AG04449 (cell line): ENCODE results near the gene PDHB.

Source experiments
- CTCF ChIA-PET: fragments of 350-600 bp; formaldehyde crosslinking; extraction: SDS; loops from one replicate; lab custom pipeline; 2021; ENCODE audit warnings: antibody characterized with exemption; lab: Yijun Ruan, JAX
- POLR2A ChIA-PET: fragments of 400-600, 350-600 bp; formaldehyde crosslinking; extraction: SDS; loops from one replicate; lab custom pipeline; 2020; ENCODE audit warnings: antibody characterized with exemption, inconsistent platforms; lab: Yijun Ruan, JAX
- DNase-seq: peaks from one replicate; pipeline ENCODE4 v3.0.0-alpha.2; 2010; ENCODE audit warnings: low read depth, low spot score
- H3K4me3 ChIP-seq: 2 replicates; pipeline ENCODE4 v1.5.1; 2011; ENCODE audit warnings: low read depth, mild to moderate bottlenecking, control low read depth, low read length
- TF ChIP-seq, protein P1 (sequence below): IDR thresholded peaks from one replicate; pipeline ENCODE4 v1.5.1; 2011; ENCODE audit warnings: mild to moderate bottlenecking, moderate library complexity, low read length, control low read depth, inconsistent platforms; ENCODE audit not compliant: insufficient read depth; ENCODE audit errors: missing control alignments

The PDHB gene

GRCh38 chr3:58474348-58474911 is 40.8 kb upstream of the PDHB start:
- ChIA-PET POLR2A (no interaction called here), CTCF (interaction anchor here (1.1 to 6.9 kb wide), 4 partner anchors 9 to 92 kb away, joined by 4 to 37 read pairs (median 4); partner anchors contain the start of gene KCTD6)
- TF ChIP-seq, protein P1, sequence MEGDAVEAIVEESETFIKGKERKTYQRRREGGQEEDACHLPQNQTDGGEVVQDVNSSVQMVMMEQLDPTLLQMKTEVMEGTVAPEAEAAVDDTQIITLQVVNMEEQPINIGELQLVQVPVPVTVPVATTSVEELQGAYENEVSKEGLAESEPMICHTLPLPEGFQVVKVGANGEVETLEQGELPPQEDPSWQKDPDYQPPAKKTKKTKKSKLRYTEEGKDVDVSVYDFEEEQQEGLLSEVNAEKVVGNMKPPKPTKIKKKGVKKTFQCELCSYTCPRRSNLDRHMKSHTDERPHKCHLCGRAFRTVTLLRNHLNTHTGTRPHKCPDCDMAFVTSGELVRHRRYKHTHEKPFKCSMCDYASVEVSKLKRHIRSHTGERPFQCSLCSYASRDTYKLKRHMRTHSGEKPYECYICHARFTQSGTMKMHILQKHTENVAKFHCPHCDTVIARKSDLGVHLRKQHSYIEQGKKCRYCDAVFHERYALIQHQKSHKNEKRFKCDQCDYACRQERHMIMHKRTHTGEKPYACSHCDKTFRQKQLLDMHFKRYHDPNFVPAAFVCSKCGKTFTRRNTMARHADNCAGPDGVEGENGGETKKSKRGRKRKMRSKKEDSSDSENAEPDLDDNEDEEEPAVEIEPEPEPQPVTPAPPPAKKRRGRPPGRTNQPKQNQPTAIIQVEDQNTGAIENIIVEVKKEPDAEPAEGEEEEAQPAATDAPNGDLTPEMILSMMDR: no peak
- H3K4me3 ChIP-seq: no peak overlapping the region
- no peak for DNase-seq

DNA sequence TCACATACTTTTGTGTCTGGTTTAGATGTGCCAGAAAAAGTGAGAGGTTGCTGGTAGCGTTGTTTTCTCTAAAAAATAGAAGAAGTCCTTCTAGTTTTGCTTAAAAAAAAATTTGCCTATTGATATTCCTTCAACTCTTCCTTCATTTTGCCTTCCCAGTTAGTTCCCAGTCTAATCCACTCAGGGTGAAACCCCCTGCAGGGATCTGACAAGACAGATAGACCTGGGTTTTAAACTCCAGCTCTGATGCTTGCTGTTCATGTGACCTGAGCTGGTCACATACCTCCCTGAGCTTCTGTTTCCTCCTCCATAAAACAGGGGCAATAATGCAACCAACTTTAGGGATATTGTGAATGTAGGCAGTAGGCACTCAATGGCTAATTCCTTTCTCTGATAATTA is 39.6 kb upstream of the PDHB start:
- no peak for DNase-seq
- ChIA-PET CTCF (interaction anchor here (1.1 to 6.9 kb wide), 3 partner anchors 10 to 94 kb away, joined by 4 to 37 read pairs (median 5); partner anchors contain the start of gene KCTD6), POLR2A (no interaction called here)
- TF ChIP-seq, protein P1: no peak
- no peak overlapping the region for H3K4me3 ChIP-seq

GRCh38 chr3:58471025-58471887 is 37.6 kb upstream of the PDHB start:
- CTCF ChIA-PET: interaction anchor here (1.0 to 6.9 kb wide), 8 partner anchors 8 to 150 kb away, joined by 3 to 37 read pairs (median 4); partner anchors contain the start of gene KCTD6

DNA sequence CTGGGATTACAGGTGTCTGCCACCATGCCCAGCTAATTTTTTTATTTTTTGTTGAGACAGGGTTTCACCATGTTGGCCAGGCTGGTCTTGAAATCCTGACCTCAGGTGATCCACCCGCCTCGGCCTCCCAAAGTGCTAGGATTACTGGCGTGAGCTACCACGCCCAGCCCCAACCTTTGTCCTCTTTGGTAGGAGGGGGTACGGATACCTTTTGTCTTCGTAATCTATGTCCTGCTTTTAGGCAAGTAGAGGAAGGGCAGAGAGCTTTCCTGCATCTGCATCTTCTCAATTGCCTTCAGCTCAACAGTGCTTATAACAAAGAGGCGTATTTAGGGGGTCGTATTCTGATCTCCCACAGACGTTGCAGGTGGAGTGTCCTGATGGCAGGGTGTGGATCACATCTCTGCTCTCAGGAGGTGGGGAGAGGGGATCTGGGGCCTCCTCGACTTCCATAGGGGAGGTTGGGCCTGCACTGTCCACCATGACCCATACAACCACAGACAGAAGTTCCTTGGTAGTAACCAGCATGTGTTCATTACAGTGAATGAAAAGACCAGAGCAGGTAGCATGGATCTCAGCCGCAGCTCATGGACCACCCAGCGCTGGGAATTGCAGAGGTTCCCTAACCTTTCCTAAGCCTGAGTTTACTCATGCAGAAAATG is 36.9 kb upstream of the PDHB start:
- POLR2A ChIA-PET: no interaction called here
- H3K4me3 ChIP-seq: no peak overlapping the region
- TF ChIP-seq, protein P1: no peak
- CTCF ChIA-PET: interaction anchor here (1.0 to 6.9 kb wide), 6 partner anchors 18 to 149 kb away, joined by 3 to 37 read pairs (median 4); partner anchors contain the start of gene KCTD6
- DNase-seq: no peak

More at GRCh38 chr3:58471025-58471887, 37.6 kb upstream of the PDHB start:
- TF ChIP-seq, protein P1: no peak
- no peak overlapping the region for H3K4me3 ChIP-seq
- peak; percentile 56 for DNase-seq
- POLR2A ChIA-PET: no interaction called here

GRCh38 chr3:58469096-58469495 is 35.5 kb upstream of the PDHB start:
- CTCF ChIA-PET: interaction anchor here (0.8 to 6.9 kb wide), 5 partner anchors 9 to 148 kb away, joined by 4 to 37 read pairs (median 5); partner anchors contain the start of gene KCTD6
- DNase-seq: no peak
- no peak overlapping the region for H3K4me3 ChIP-seq
- TF ChIP-seq, protein P1: no peak
- POLR2A ChIA-PET: no interaction called here
